Endothelial cell of umbilical vein (primary cell): ENCODE measurements around the gene MYCL. TPM values are rescaled to one million over a fixed set of nuclear protein-coding genes. Genes with fewer than 3 reads are reported as not detected.
"Not testable (repeated sequence)": the region's sequence is repeated elsewhere in the genome, so short reads cannot be mapped to it uniquely, and the experiment has no call there.

Experiments
- BruUV-seq: library from RNA; stranded (reverse); fragments of 400-500 nt; replicated peaks from 2 replicates; lab custom pipeline; 2021; lab: Mats Ljungman, UMichigan
- CTCF ChIA-PET: fragments of 300-600, 350-600 bp; sonication (Branson Sonifier 250); formaldehyde crosslinking; loops from one replicate; lab custom pipeline; 2021; ENCODE audit warnings: antibody characterized with exemption, inconsistent platforms; lab: Charles Lee
- POLR2A ChIA-PET: fragments of 300-600, 350-600 bp; sonication (Branson Sonifier 250); formaldehyde crosslinking; loops from one replicate; lab custom pipeline; 2021; ENCODE audit warnings: antibody characterized with exemption, inconsistent platforms; lab: Charles Lee
- DNase-seq: peaks from one replicate; pipeline ENCODE4 v3.0.0-alpha.2; 2011; ENCODE audit warnings: low read depth, low spot score
- FAIRE-seq: peaks from 2 replicates; lab custom pipeline; 2011; peaks lifted over from hg19 to GRCh38; lab: Jason Lieb, UNC
- H2AFZ ChIP-seq: 2 replicates; pipeline ENCODE4 v1.6.0; 2012; ENCODE audit warnings: low read depth, low read length, control low read depth, inconsistent platforms
- H3K27ac ChIP-seq: 2 replicates; pipeline ENCODE4 v1.5.1; 2011; ENCODE audit warnings: low read depth, mild to moderate bottlenecking, control low read depth, low read length, moderate library complexity; ENCODE audit not compliant: insufficient read depth
- H3K27me3 ChIP-seq, 2 experiments: 2 replicates each; pipeline versions ENCODE4 v1.6.0 to v1.6.1; 2011; ENCODE audit warnings: low read length in 2 of 2, mixed read lengths in 1 of 2; ENCODE audit not compliant: control insufficient read depth in 2 of 2, insufficient read depth in 2 of 2
- H3K36me3 ChIP-seq, 2 experiments: 2 replicates in 1 of 2; 3 replicates in 1 of 2; pipeline ENCODE4 v1.5.1; 2011; ENCODE audit warnings: low read length in 2 of 2, mild to moderate bottlenecking in 1 of 2, moderate library complexity in 1 of 2; ENCODE audit not compliant: control insufficient read depth in 2 of 2, insufficient read depth in 2 of 2; ENCODE audit errors: extremely low read depth in 1 of 2
- H3K4me1 ChIP-seq: 3 replicates; pipeline ENCODE4 v1.5.1; 2011; ENCODE audit warnings: mild to moderate bottlenecking, low read length; ENCODE audit not compliant: control insufficient read depth, insufficient read depth; ENCODE audit errors: extremely low read depth
- H3K4me2 ChIP-seq: 2 replicates; pipeline ENCODE4 v1.6.1; 2011; ENCODE audit warnings: low read length, control low read depth, mixed read lengths; ENCODE audit not compliant: insufficient read depth
- H3K4me3 ChIP-seq, 3 experiments: fragments of 200-600 bp in 1 of 3; sonication (generic), shearing (Covaris generic) in 1 of 3; replicated peaks in 1 of 3; 2 replicates each; pipeline ENCODE4 v1.5.1; 2011 to 2016; ENCODE audit warnings: control low read depth in 3 of 3, low read length in 3 of 3, mild to moderate bottlenecking in 2 of 3, inconsistent platforms in 1 of 3, low read depth in 1 of 3, moderate library complexity in 1 of 3; ENCODE audit not compliant: insufficient read depth in 1 of 3
- H3K79me2 ChIP-seq: 2 replicates; pipeline ENCODE4 v1.6.0; 2012; ENCODE audit warnings: low read length, inconsistent platforms; ENCODE audit not compliant: control insufficient read depth, insufficient read depth
- H3K9ac ChIP-seq: replicated peaks from 2 replicates; pipeline ENCODE3; 2011; ENCODE audit warnings: low read length, control low read depth; ENCODE audit not compliant: insufficient read depth; ENCODE audit errors: extremely low read depth
- H3K9me1 ChIP-seq: replicated peaks from 3 replicates; pipeline ENCODE4 v1.6.0; 2011; ENCODE audit warnings: mild to moderate bottlenecking, low read length; ENCODE audit not compliant: control insufficient read depth, insufficient read depth; ENCODE audit errors: extremely low read depth
- H3K9me3 ChIP-seq: replicated peaks from 2 replicates; pipeline ENCODE4 v1.5.1; 2012; ENCODE audit warnings: low read length, inconsistent platforms; ENCODE audit not compliant: control insufficient read depth, insufficient read depth
- H4K20me1 ChIP-seq: replicated peaks from 2 replicates; pipeline ENCODE3; 2011; ENCODE audit warnings: mild to moderate bottlenecking, low read length; ENCODE audit not compliant: control insufficient read depth, insufficient read depth; ENCODE audit errors: extremely low read depth
- EZH2 ChIP-seq: IDR thresholded peaks from 2 replicates; pipeline ENCODE4 v1.6.1; 2012; ENCODE audit warnings: borderline replicate concordance, low read depth, mild to moderate bottlenecking, moderate library complexity, low read length, inconsistent platforms; ENCODE audit not compliant: severe bottlenecking
- FOS ChIP-seq: IDR thresholded peaks from 2 replicates; pipeline ENCODE4 v1.6.1; 2011; ENCODE audit warnings: mild to moderate bottlenecking, low read length, moderate library complexity, borderline replicate concordance; ENCODE audit not compliant: insufficient read depth
- GATA2 ChIP-seq: IDR thresholded peaks from 2 replicates; pipeline ENCODE4 v1.7.0; 2011; ENCODE audit warnings: low read depth, mild to moderate bottlenecking, moderate library complexity, mixed read lengths, low read length; ENCODE audit not compliant: insufficient read length, insufficient read depth
- JUN ChIP-seq: IDR thresholded peaks from 2 replicates; pipeline ENCODE4 v1.6.1; 2011; ENCODE audit warnings: borderline replicate concordance, low read depth; ENCODE audit not compliant: insufficient read length, insufficient read depth
- MYC ChIP-seq: IDR thresholded peaks from one replicate; pipeline ENCODE4 v1.6.1; 2011; ENCODE audit warnings: mild to moderate bottlenecking, low read depth, low read length
- POLR2A ChIP-seq: IDR thresholded peaks from 2 replicates; pipeline ENCODE4 v1.6.1; 2012; ENCODE audit warnings: low read depth, mild to moderate bottlenecking, control low read depth, low read length
- POLR2AphosphoS5 ChIP-seq: IDR thresholded peaks from 2 replicates; pipeline ENCODE4 v1.6.1; 2012; ENCODE audit warnings: low read depth, mild to moderate bottlenecking, control low read depth, low read length, moderate library complexity; ENCODE audit not compliant: insufficient read depth
- dilution Hi-C: fragments of 300-500 bp; cut with MboI; formaldehyde crosslinking; loops from one replicate; pipeline ENCODE4 v1.15.0; 2019; ENCODE audit warnings: low sequenced_read_pairs; ENCODE audit not compliant: extremely low pct_ligation_motif_present
- intact Hi-C: fragments of 100-400 bp; cut with micrococcal nuclease; formaldehyde crosslinking; loops from one replicate; pipeline ENCODE4 v1.10.0; 2022
- polyA plus RNA-seq, 4 experiments: library from polyadenylated mRNA; depleted of rRNA in 3 of 4; stranded (reverse) in 3 of 4; unstranded in 1 of 4; fragments of >200 nt; gene quantifications; 2 replicates each; pipeline versions ENCODE4 v1.2.1 to v1.2.3, GENCODE V29; 2011 to 2012; ENCODE audit warnings: missing spikeins in 1 of 4
- total RNA-seq: library from RNA; stranded (reverse); gene quantifications from 2 replicates; pipeline ENCODE4 v1.2.3, GENCODE V29; 2021
- TF ChIP-seq, protein P1 (sequence below): IDR thresholded peaks from 2 replicates; pipeline ENCODE4 v1.6.1; 2011; ENCODE audit not compliant: insufficient read depth, insufficient read length
- TF ChIP-seq, protein P2 (sequence below), 2 donors: IDR thresholded peaks; 1 replicate in 1 of 2; 2 replicates in 1 of 2; pipeline ENCODE4 v1.5.1; 2011; ENCODE audit warnings: low read length in 2 of 2, mild to moderate bottlenecking in 2 of 2, moderate library complexity in 2 of 2, control low read depth in 1 of 2, inconsistent platforms in 1 of 2, low read depth in 1 of 2; ENCODE audit not compliant: insufficient read depth in 1 of 2; ENCODE audit errors: extremely low read depth in 1 of 2

MYCL gene
- total and polyA plus RNA-seq, 2 donors (not counting 3 experiments of a cell fraction or from before 2014, with no cell fraction given), result 1.3 to 2.1 TPM

DNA sequence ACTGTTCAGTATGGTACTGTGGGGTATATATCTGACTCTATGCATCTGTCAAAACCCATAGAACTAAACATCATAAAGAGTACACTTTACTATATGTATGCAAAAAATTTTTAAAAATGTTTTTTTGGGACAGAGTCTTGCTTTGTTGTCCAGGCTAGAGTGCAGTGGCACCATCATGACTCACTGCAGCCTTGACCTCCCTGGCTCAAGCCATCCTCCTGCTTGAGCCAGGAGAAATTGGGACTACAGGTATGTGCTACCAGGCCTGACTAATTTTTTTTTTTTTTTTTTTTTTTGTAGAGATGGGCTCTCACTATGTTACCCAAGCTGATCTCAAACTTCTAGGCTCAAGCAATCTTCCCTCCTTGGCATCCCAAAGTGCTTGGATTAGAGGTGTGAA lies 29.9 kb downstream of the MYCL start:
- H3K9ac ChIP-seq, result no peak overlapping the region
- no peak for TF ChIP-seq POLR2AphosphoS5
- no peak for TF ChIP-seq POLR2A
- no peak for TF ChIP-seq MYC
- TF ChIP-seq FOS, result no peak
- TF ChIP-seq, protein P1, sequence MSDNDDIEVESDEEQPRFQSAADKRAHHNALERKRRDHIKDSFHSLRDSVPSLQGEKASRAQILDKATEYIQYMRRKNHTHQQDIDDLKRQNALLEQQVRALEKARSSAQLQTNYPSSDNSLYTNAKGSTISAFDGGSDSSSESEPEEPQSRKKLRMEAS, result no peak
- no peak for TF ChIP-seq JUN
- TF ChIP-seq, protein P2, sequence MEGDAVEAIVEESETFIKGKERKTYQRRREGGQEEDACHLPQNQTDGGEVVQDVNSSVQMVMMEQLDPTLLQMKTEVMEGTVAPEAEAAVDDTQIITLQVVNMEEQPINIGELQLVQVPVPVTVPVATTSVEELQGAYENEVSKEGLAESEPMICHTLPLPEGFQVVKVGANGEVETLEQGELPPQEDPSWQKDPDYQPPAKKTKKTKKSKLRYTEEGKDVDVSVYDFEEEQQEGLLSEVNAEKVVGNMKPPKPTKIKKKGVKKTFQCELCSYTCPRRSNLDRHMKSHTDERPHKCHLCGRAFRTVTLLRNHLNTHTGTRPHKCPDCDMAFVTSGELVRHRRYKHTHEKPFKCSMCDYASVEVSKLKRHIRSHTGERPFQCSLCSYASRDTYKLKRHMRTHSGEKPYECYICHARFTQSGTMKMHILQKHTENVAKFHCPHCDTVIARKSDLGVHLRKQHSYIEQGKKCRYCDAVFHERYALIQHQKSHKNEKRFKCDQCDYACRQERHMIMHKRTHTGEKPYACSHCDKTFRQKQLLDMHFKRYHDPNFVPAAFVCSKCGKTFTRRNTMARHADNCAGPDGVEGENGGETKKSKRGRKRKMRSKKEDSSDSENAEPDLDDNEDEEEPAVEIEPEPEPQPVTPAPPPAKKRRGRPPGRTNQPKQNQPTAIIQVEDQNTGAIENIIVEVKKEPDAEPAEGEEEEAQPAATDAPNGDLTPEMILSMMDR (IDR thresholded peaks at IDR 0.05; ENCODE audit: extremely low read depth in 1 of 2, insufficient read depth in 1 of 2, low read depth in 1 of 2, low read length in 2 of 2), result no peak
- TF ChIP-seq GATA2, result no peak
- no peak for TF ChIP-seq EZH2
- H2AFZ ChIP-seq, result no peak overlapping the region
- H3K4me1 ChIP-seq, result no peaks in the 10 kb centered on the region
- no peaks in the 10 kb centered on the region for H3K9me3 ChIP-seq
- ChIA-PET CTCF (interaction anchor here (0.9 to 1.5 kb wide), 3 partner anchors 13 to 31 kb away, joined by 4 read pairs; no protein-coding TSS in a partner anchor), POLR2A (no interaction called here)
- no peaks in the 10 kb centered on the region for H4K20me1 ChIP-seq
- intact Hi-C loops (loop anchor here (1.0 kb wide), 1 partner anchor 30 kb away; the partner anchor contains the start of gene MYCL), dilution Hi-C loops (no loop called here)
- H3K79me2 ChIP-seq, result peaks cover 51% of the 10 kb centered on the region
- H3K27ac ChIP-seq, result no peak overlapping the region
- H3K27me3 ChIP-seq, result no peaks in the 10 kb centered on the region
- BruUV-seq, result no TSS peak
- no peak overlapping the region for H3K4me2 ChIP-seq
- no peak overlapping the region for H3K4me3 ChIP-seq
- H3K9me1 ChIP-seq, result no peaks in the 10 kb centered on the region
- FAIRE-seq, result no peak
- H3K36me3 ChIP-seq, result no peaks in the 10 kb centered on the region
- DNase-seq, result no peak

DNA sequence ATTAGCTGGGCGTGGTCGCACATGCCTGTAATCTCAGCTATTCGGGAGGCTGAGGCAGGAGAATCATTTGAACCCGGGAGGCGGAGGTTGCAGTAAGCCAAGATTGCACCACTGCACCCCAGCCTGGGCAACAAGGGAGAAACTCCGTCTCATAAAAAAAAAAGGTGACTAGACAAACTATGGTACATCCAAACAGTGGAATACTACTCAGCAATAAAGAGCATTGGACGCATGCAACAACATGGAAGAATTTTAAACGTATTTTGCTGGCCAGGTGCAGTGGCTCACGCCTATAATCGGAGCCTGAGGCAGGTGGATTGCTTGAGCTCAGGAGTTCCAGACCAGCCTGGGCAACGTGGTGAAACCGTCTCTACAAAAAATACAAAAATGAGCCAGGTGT lies 30.7 kb downstream of the MYCL start:
- intact Hi-C loops, result loop anchor here (1.0 kb wide), 1 partner anchor 30 kb away; the partner anchor contains the start of gene MYCL
- H2AFZ ChIP-seq, POLR2A ChIA-PET, BruUV-seq, H3K4me3 ChIP-seq, H3K9me3 ChIP-seq, H3K36me3 ChIP-seq, H3K27me3 ChIP-seq, H3K27ac ChIP-seq, H4K20me1 ChIP-seq, FAIRE-seq, H3K4me1 ChIP-seq, dilution Hi-C loops, H3K9ac ChIP-seq, DNase-seq, H3K4me2 ChIP-seq, H3K9me1 ChIP-seq: not testable (repeated sequence)
- peaks cover 47% of the 10 kb centered on the region for H3K79me2 ChIP-seq
- CTCF ChIA-PET, result interaction anchor here (1.5 kb wide), 1 partner anchor 23 kb away, joined by 4 read pairs; no protein-coding TSS in a partner anchor
